IMR-90 (cell line): ENCODE measurements around the gene ELSPBP1. TPM values are rescaled to one million over a fixed set of nuclear protein-coding genes. Genes with fewer than 3 reads are reported as not detected.

Experiments used
- ATAC-seq: fragments of 200-7000 bp; cut with Tn5 transposase; 2 replicates; pipeline ENCODE4 v1.9.1; 2020; ENCODE audit warnings: low read depth, mild to moderate bottlenecking, moderate library complexity
- BruUV-seq: library from RNA; stranded (reverse); fragments of 400-500 nt; replicated peaks from 2 replicates; lab custom pipeline; 2021; lab: Mats Ljungman, UMichigan
- CTCF ChIA-PET: fragments of 300-600 bp; formaldehyde crosslinking; extraction: SDS; loops from one replicate; lab custom pipeline; 2021; ENCODE audit warnings: antibody characterized with exemption; lab: Yijun Ruan, JAX
- POLR2A ChIA-PET: fragments of 300-600 bp; sonication (Branson Sonifier 250); formaldehyde crosslinking; loops from one replicate; lab custom pipeline; 2022; ENCODE audit warnings: antibody characterized with exemption; ENCODE audit not compliant: unreplicated experiment; lab: Charles Lee
- DNase-seq: peaks from one replicate; pipeline ENCODE4 v3.0.0; 2013
- H2AFZ ChIP-seq: replicated peaks from 2 replicates; pipeline ENCODE3; 2013; ENCODE audit warnings: low read length, mild to moderate bottlenecking; ENCODE audit not compliant: poor library complexity
- H2AK5ac ChIP-seq: 2 replicates; pipeline ENCODE4 v1.6.1; 2013; ENCODE audit warnings: low read depth, low read length, inconsistent platforms
- H2AK9ac ChIP-seq: replicated peaks from 2 replicates; pipeline ENCODE3; 2013; ENCODE audit warnings: mild to moderate bottlenecking, low read depth, low read length, moderate library complexity; ENCODE audit not compliant: poor library complexity
- H2BK120ac ChIP-seq: 2 replicates; pipeline ENCODE4 v1.6.1; 2013; ENCODE audit warnings: low read depth, low read length, inconsistent platforms
- H2BK15ac ChIP-seq: 3 replicates; pipeline ENCODE4 v1.6.1; 2013; ENCODE audit warnings: low read depth, low read length, inconsistent platforms
- H2BK20ac ChIP-seq: 2 replicates; pipeline ENCODE4 v1.6.1; 2013; ENCODE audit warnings: low read depth, mild to moderate bottlenecking, inconsistent platforms, low read length, moderate library complexity
- H2BK5ac ChIP-seq: 2 replicates; pipeline ENCODE4 v1.6.1; 2013; ENCODE audit warnings: mild to moderate bottlenecking, low read depth, low read length, inconsistent platforms; ENCODE audit not compliant: poor library complexity, severe bottlenecking
- H3K14ac ChIP-seq: replicated peaks from 2 replicates; pipeline ENCODE4 v1.6.1; 2013; ENCODE audit warnings: low read depth, low read length, inconsistent platforms
- H3K18ac ChIP-seq: 2 replicates; pipeline ENCODE4 v1.6.1; 2013; ENCODE audit warnings: low read depth, low read length, control low read depth
- H3K23ac ChIP-seq: 2 replicates; pipeline ENCODE4 v1.6.1; 2013; ENCODE audit warnings: low read depth, low read length, inconsistent platforms
- H3K27ac ChIP-seq: 2 replicates; pipeline ENCODE4 v1.5.1; 2013; ENCODE audit warnings: mild to moderate bottlenecking, control low read depth, low read length; ENCODE audit not compliant: insufficient read depth
- H3K27me3 ChIP-seq: 2 replicates; pipeline ENCODE4 v1.6.1; 2013; ENCODE audit warnings: low read length; ENCODE audit not compliant: control insufficient read depth, insufficient read depth
- H3K36me3 ChIP-seq: 2 replicates; pipeline ENCODE4 v1.6.1; 2013; ENCODE audit warnings: low read length, mixed read lengths; ENCODE audit not compliant: control insufficient read depth, insufficient read depth
- H3K4ac ChIP-seq: 2 replicates; pipeline ENCODE4 v1.6.1; 2013; ENCODE audit warnings: low read depth, low read length, inconsistent platforms
- H3K4me1 ChIP-seq: 2 replicates; pipeline ENCODE4 v1.6.1; 2013; ENCODE audit warnings: low read length, mixed read lengths; ENCODE audit not compliant: control insufficient read depth, insufficient read depth
- H3K4me2 ChIP-seq: 2 replicates; pipeline ENCODE4 v1.6.1; 2013; ENCODE audit warnings: low read depth, mild to moderate bottlenecking, control low read depth, low read length, moderate library complexity
- H3K4me3 ChIP-seq: 2 replicates; pipeline ENCODE4 v1.5.1; 2013; ENCODE audit warnings: low read depth, mild to moderate bottlenecking, control low read depth, low read length, moderate library complexity; ENCODE audit not compliant: insufficient read depth
- H3K56ac ChIP-seq: 2 replicates; pipeline ENCODE4 v1.6.1; 2013; ENCODE audit warnings: low read length, inconsistent platforms; ENCODE audit not compliant: insufficient read depth; ENCODE audit errors: extremely low read depth
- H3K79me1 ChIP-seq, 2 experiments: 2 replicates each; pipeline ENCODE4 v1.6.1; 2013; ENCODE audit warnings: low read length in 2 of 2, inconsistent platforms in 1 of 2, low read depth in 1 of 2
- H3K9ac ChIP-seq: 2 replicates; pipeline ENCODE4 v1.6.1; 2013; ENCODE audit warnings: low read depth, low read length, control low read depth
- H3K9me1 ChIP-seq: 2 replicates; pipeline ENCODE4 v1.6.1; 2013; ENCODE audit warnings: low read length, inconsistent platforms; ENCODE audit not compliant: insufficient read depth
- H3K9me3 ChIP-seq: 2 replicates; pipeline ENCODE4 v1.6.1; 2013; ENCODE audit warnings: low read length; ENCODE audit not compliant: control insufficient read depth, insufficient read depth
- H4K20me1 ChIP-seq: 2 replicates; pipeline ENCODE4 v1.6.1; 2013; ENCODE audit warnings: low read length, inconsistent platforms; ENCODE audit not compliant: insufficient read depth
- H4K5ac ChIP-seq: 2 replicates; pipeline ENCODE4 v1.6.1; 2013; ENCODE audit warnings: mild to moderate bottlenecking, low read depth, low read length, control low read depth
- H4K8ac ChIP-seq, 2 experiments: 2 replicates each; pipeline ENCODE4 v1.6.1; 2013; ENCODE audit warnings: low read depth in 2 of 2, low read length in 2 of 2, control low read depth in 1 of 2, inconsistent platforms in 1 of 2
- H4K91ac ChIP-seq: 2 replicates; pipeline ENCODE4 v1.6.1; 2013; ENCODE audit warnings: low read depth, low read length, inconsistent platforms; ENCODE audit not compliant: insufficient read depth
- CEBPB ChIP-seq: IDR thresholded peaks from 2 replicates; pipeline ENCODE4 v1.6.1; 2012; ENCODE audit warnings: low read depth, low read length, improper control_type of control experiment
- FOS ChIP-seq: fragments of 150-350 bp; IDR thresholded peaks from 2 replicates; pipeline ENCODE4 v1.6.1; 2016; ENCODE audit warnings: low read depth, low read length
- MAFK ChIP-seq: IDR thresholded peaks from 2 replicates; pipeline ENCODE4 v1.6.1; 2012; ENCODE audit warnings: low read depth, low read length, improper control_type of control experiment
- MAZ ChIP-seq: IDR thresholded peaks from 2 replicates; pipeline ENCODE4 v1.6.1; 2012; ENCODE audit warnings: low read depth, mild to moderate bottlenecking, low read length, improper control_type of control experiment, moderate library complexity, borderline replicate concordance
- RAD21 ChIP-seq: IDR thresholded peaks from 2 replicates; pipeline ENCODE4 v1.6.1; 2012; ENCODE audit warnings: low read length, improper control_type of control experiment
- RCOR1 ChIP-seq: IDR thresholded peaks from 2 replicates; pipeline ENCODE4 v1.6.1; 2012; ENCODE audit warnings: mild to moderate bottlenecking, low read length, improper control_type of control experiment; ENCODE audit not compliant: insufficient replicate concordance
- WGBS, 2 experiments: methylation state at CpG; one replicate each; pipeline versions ENCODE4 v1.1.5 to v1.1.7; 2013; ENCODE audit warnings: missing lambda C conversion rate in 2 of 2; ENCODE audit not compliant: insufficient read length in 1 of 2; ENCODE audit errors: extremely low coverage in 2 of 2; 5-methylcytosine and 5-hydroxymethylcytosine counted together
- dilution Hi-C: fragments of 300-500 bp; cut with HindIII; formaldehyde crosslinking; loops from one replicate; pipeline ENCODE4 v1.14.3; 2018; ENCODE audit warnings: low sequenced_read_pairs; ENCODE audit not compliant: unreplicated experiment
- in situ Hi-C: fragments of 300-500 bp; cut with MboI; formaldehyde crosslinking; loops from 3 replicates; pipeline ENCODE4 v1.14.3; 2019; ENCODE audit warnings: low sequenced_read_pairs, inconsistent platforms, mixed read lengths
- intact Hi-C: fragments of 100-400 bp; cut with micrococcal nuclease; formaldehyde crosslinking; loops from 2 replicates; pipeline ENCODE4 v1.10.0; 2022
- polyA plus RNA-seq, 3 experiments: library from polyadenylated mRNA; depleted of rRNA; stranded (reverse); fragments of >200 nt; gene quantifications; 2 replicates each; pipeline ENCODE4 v1.2.3, GENCODE V29; 2012; ENCODE audit warnings: low replicate concordance in 1 of 3
- total RNA-seq: library from RNA; depleted of rRNA; stranded (reverse); fragments of >200 nt; gene quantifications from 2 replicates; pipeline ENCODE4 v1.2.3, GENCODE V29; 2012
- TF ChIP-seq, protein P1 (sequence below): conservative IDR thresholded peaks from 2 replicates; pipeline ENCODE4 v1.5.1; 2012; ENCODE audit warnings: mild to moderate bottlenecking, low read depth, low read length, improper control_type of control experiment

The ELSPBP1 gene
- total and polyA plus RNA-seq, 2 of the 4 experiments (the other 2 are of a cell fraction): not detected

DNA sequence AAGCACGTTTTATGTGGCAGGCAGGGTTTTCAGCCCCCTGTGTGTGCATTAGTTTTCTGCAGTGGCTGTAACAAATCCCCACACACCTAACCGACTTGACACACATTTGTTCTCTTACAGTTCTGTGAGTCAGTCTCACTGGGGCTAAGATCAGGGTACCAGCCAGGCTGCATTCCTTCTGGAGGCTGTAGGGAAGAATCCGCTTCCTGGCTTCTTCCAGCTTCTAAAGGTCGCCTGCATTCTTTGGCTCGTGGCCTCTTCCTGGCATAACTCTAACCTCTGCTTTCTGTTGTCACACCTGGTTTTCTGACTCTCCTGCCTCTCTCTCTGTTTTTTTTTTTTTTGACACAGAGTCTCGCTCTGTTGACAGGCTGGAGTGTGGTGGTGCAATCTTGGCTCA lies 6.4 kb downstream of the ELSPBP1 start:
- Histone ChIP-seq H3K4me1 (no peaks in the 10 kb centered on the region), H2BK15ac (no peak overlapping the region), H3K36me3 (no peaks in the 10 kb centered on the region), H3K9ac (no peak overlapping the region), H2BK120ac (no peak overlapping the region), H2BK5ac (no peak overlapping the region), H2AFZ (no peak overlapping the region), H3K56ac (no peak overlapping the region), H4K20me1 (no peaks in the 10 kb centered on the region), H4K8ac (no peak overlapping the region), H3K4ac (no peak overlapping the region), H3K9me1 (no peaks in the 10 kb centered on the region), H3K79me1 (no peaks in the 10 kb centered on the region), H3K27ac (no peak overlapping the region), H4K91ac (no peak overlapping the region), H2BK20ac (no peak overlapping the region), H3K9me3 (no peaks in the 10 kb centered on the region), H3K14ac (no peak overlapping the region), H2AK5ac (no peak overlapping the region), H3K4me3 (no peak overlapping the region), H4K5ac (no peak overlapping the region), H3K4me2 (no peak overlapping the region), H2AK9ac (no peak overlapping the region), H3K18ac (no peak overlapping the region), H3K23ac (no peak overlapping the region), H3K27me3 (no peaks in the 10 kb centered on the region)
- DNase-seq (no peak), ATAC-seq (no peak)
- no TSS peak for BruUV-seq
- dilution Hi-C loops: no loop called here
- CTCF ChIA-PET: no interaction called here
- in situ Hi-C loops: no loop called here
- WGBS, 2 experiments: no CpG with 5 or more reads among the region's 6 CpGs
- intact Hi-C loops: no loop called here
- POLR2A ChIA-PET: no interaction called here
- TF ChIP-seq RAD21 (no peak), MAFK (no peak), RCOR1 (no peak), MAZ (no peak), CEBPB (no peak), FOS (no peak)
- TF ChIP-seq, protein P1, sequence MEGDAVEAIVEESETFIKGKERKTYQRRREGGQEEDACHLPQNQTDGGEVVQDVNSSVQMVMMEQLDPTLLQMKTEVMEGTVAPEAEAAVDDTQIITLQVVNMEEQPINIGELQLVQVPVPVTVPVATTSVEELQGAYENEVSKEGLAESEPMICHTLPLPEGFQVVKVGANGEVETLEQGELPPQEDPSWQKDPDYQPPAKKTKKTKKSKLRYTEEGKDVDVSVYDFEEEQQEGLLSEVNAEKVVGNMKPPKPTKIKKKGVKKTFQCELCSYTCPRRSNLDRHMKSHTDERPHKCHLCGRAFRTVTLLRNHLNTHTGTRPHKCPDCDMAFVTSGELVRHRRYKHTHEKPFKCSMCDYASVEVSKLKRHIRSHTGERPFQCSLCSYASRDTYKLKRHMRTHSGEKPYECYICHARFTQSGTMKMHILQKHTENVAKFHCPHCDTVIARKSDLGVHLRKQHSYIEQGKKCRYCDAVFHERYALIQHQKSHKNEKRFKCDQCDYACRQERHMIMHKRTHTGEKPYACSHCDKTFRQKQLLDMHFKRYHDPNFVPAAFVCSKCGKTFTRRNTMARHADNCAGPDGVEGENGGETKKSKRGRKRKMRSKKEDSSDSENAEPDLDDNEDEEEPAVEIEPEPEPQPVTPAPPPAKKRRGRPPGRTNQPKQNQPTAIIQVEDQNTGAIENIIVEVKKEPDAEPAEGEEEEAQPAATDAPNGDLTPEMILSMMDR: no peak
